HFF-Myc (cell line): ENCODE data around the gene ECHS1.

Experiments
- DNase-seq: peaks from one replicate; pipeline ENCODE4 v3.0.0-alpha.2; 2011; ENCODE audit warnings: low read depth; ENCODE audit errors: extremely low read depth
- H3K4me3 ChIP-seq: replicated peaks from 2 replicates; pipeline ENCODE4 v1.5.1; 2011; ENCODE audit warnings: low read depth, mild to moderate bottlenecking, control low read depth, low read length
- TF ChIP-seq, protein P1 (sequence below): IDR thresholded peaks from 2 replicates; pipeline ENCODE4 v1.5.1; 2012; ENCODE audit warnings: mild to moderate bottlenecking, low read depth, low read length, control low read depth; ENCODE audit errors: missing control alignments

The ECHS1 gene

DNA sequence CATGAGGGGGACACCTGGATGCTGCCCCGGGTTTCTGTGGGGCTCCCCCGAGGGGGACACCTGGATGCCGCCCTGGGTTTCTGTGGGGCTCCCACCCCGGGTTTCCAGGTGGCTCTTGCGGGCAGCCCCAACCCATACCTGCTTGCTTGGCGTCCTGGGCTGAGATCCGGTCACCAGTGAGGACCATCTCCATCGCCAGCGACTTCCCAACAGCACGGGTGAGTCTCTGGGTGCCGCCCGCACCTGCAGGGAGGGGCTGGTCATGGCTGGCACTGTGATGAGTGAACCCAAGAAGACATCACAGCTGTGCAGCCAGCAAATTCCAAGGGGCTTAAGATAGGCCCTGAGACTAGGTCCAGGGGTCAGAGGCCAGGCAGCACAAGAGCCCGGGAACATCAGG, 6.4 kb downstream of the ECHS1 start:
- TF ChIP-seq, protein P1, sequence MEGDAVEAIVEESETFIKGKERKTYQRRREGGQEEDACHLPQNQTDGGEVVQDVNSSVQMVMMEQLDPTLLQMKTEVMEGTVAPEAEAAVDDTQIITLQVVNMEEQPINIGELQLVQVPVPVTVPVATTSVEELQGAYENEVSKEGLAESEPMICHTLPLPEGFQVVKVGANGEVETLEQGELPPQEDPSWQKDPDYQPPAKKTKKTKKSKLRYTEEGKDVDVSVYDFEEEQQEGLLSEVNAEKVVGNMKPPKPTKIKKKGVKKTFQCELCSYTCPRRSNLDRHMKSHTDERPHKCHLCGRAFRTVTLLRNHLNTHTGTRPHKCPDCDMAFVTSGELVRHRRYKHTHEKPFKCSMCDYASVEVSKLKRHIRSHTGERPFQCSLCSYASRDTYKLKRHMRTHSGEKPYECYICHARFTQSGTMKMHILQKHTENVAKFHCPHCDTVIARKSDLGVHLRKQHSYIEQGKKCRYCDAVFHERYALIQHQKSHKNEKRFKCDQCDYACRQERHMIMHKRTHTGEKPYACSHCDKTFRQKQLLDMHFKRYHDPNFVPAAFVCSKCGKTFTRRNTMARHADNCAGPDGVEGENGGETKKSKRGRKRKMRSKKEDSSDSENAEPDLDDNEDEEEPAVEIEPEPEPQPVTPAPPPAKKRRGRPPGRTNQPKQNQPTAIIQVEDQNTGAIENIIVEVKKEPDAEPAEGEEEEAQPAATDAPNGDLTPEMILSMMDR: no peak
- no peak overlapping the region for H3K4me3 ChIP-seq
- no peak for DNase-seq

DNA sequence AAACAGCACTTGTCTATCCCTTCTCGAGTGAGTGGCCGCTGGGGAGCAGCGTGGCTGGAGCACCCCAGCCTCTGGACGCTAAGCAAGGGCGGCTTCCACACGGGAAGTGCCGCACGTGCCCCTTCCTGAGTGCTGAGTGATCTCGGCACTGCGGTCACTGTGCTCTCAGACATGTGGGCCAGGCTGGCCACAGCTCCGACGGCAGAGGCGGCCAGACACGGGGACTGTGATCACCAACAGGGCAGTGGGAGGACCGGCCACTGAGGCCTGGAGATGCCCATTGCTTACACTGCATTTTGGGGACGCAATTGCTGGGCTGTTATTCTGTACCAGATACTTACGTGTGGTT, 7.0 kb downstream of the ECHS1 start:
- TF ChIP-seq, protein P1: no peak
- no peak for DNase-seq
- H3K4me3 ChIP-seq: no peak overlapping the region

DNA sequence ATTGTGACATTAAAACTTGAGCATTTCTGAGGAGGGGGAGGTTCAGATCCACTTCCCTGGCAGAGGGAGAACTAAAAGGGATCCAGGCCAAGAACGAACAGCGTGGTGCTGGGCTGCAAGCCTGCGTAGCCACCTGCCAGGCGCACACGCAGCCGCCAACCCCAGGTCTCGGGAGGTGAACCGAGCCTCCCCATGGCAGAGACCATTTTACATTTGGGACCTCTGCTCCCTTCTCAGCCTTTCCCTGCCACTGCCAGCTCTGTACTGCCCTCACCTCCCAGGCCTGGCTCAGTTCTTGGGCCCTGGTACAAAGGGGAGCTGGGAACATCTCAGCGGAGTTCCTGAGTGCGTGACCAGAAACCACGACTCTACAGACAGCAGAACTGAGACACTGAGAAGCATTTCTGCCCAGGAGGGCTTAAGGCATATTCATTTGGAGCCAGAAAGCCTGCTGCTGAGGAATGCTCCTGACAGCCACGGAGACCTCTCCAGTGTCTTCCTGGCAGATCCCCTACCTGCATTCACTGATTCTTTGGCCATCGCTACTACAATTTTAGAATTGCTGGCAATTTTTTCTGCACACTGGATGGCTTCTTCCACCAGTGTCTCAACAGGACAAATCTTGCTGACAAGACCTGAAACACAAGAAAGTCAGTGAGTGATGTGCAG, 7.6 kb downstream of the ECHS1 start:
- DNase-seq: no peak
- H3K4me3 ChIP-seq: no peak overlapping the region
- TF ChIP-seq, protein P1: no peak

DNA sequence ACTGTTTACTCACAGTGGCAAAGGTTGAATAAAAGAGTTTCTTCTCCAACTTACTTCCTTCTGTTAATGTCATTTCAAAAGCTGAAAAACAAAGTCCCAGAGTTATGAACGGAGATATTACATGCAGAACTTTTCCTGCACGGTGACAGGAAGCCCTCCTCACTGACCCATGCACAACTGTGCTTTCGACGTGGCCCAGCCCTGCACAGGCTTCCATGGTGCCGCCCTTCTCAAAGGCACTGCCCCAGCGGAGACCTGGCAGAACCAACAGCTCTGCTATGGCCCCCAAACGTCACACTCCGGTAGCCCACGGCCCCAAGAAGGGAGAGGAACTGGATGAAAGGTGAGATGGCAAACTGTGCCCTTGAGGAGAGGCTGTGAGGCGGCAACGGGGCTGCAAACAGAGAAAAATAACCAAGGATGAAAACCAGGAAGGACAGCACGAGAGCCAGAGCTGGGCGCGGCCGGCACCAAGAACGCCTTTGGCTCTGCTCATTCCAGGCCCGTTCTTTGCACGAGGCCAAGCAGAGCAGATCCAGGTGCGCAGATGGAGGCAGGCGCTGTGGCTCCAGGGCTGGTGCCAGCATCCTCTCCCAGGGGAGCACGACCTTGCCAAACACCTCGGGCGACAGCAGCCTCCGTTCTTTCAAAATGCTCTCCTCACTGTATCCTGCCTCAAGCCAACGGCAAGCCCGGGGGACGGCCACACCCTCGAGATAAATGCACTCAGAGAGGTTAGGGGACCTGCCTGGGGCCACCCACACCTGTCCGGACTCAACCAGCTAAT, 8.3 kb downstream of the ECHS1 start:
- H3K4me3 ChIP-seq: no peak overlapping the region
- DNase-seq: no peak
- TF ChIP-seq, protein P1: no peak

- DNase-seq: no peak
- H3K4me3 ChIP-seq: no peak overlapping the region
- TF ChIP-seq, protein P1: no peak
Observed at GRCh38 chr10:133362846-133363245, 10.3 kb downstream of the ECHS1 start.

GRCh38 chr10:133361773-133362441, 11.2 kb downstream of the ECHS1 start:
- TF ChIP-seq, protein P1: no peak
- DNase-seq: no peak
- H3K4me3 ChIP-seq: no peak overlapping the region
